Lower leg skin (tissue), 3 donors: ENCODE data around the gene SSH3.

Experiments
- POLR2A ChIP-seq, 2 donors: fragments of 450-650 bp; IDR thresholded peaks; one replicate each; pipeline ENCODE4 v1.6.1; 2016 to 2017; ENCODE audit warnings: antibody characterized with exemption in 2 of 2, mild to moderate bottlenecking in 1 of 2, moderate library complexity in 1 of 2
- TF ChIP-seq, protein P1 (sequence below), 3 donors: fragments of 450-650 bp; IDR thresholded peaks; one replicate each; pipeline ENCODE4 v1.5.1; 2016; ENCODE audit warnings: antibody characterized with exemption in 3 of 3, mild to moderate bottlenecking in 3 of 3, moderate library complexity in 2 of 3

DNA sequence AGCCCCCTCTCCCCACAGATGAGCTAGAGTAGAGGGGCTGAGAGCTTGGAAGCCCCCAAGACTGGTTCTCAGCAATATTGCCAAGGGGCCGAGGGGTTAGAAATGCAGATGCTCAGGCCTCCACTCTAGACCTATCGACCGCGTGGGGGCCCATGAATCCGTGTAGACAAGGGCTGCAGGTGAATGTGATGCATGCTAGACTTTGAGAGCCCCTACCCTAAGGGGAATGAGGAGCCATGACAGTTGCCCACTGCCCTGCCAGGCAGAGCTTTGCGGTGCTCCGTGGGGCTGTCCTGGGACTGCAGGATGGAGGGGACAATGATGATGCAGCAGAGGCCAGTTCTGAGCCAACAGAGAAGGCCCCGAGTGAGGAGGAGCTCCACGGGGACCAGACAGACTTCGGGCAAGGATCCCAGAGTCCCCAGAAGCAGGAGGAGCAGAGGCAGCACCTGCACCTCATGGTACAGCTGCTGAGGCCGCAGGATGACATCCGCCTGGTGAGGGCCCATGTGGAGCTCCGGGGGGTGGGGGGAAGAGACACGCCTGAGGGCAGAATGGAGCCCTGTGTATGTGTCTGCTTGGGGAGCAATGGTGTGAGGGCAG is 1.3 kb downstream of the SSH3 start:
- TF ChIP-seq, protein P1, sequence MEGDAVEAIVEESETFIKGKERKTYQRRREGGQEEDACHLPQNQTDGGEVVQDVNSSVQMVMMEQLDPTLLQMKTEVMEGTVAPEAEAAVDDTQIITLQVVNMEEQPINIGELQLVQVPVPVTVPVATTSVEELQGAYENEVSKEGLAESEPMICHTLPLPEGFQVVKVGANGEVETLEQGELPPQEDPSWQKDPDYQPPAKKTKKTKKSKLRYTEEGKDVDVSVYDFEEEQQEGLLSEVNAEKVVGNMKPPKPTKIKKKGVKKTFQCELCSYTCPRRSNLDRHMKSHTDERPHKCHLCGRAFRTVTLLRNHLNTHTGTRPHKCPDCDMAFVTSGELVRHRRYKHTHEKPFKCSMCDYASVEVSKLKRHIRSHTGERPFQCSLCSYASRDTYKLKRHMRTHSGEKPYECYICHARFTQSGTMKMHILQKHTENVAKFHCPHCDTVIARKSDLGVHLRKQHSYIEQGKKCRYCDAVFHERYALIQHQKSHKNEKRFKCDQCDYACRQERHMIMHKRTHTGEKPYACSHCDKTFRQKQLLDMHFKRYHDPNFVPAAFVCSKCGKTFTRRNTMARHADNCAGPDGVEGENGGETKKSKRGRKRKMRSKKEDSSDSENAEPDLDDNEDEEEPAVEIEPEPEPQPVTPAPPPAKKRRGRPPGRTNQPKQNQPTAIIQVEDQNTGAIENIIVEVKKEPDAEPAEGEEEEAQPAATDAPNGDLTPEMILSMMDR (IDR thresholded peaks at IDR 0.05), result no peak
- TF ChIP-seq POLR2A (IDR thresholded peaks at IDR 0.05), result no peak
